Endothelial cell of umbilical vein (primary cell): ENCODE data around the gene ADM2. TPM values are rescaled to one million over a fixed set of nuclear protein-coding genes. Genes with fewer than 3 reads are reported as not detected.
A peak's percentile ranks its signal among the peaks of the same experiment; 100 is the strongest.

Experiments used
- BruUV-seq: library from RNA; stranded (reverse); fragments of 400-500 nt; replicated peaks from 2 replicates; lab custom pipeline; 2021; lab: Mats Ljungman, UMichigan
- CTCF ChIA-PET: fragments of 300-600, 350-600 bp; sonication (Branson Sonifier 250); formaldehyde crosslinking; loops from one replicate; lab custom pipeline; 2021; ENCODE audit warnings: antibody characterized with exemption, inconsistent platforms; lab: Charles Lee
- POLR2A ChIA-PET: fragments of 300-600, 350-600 bp; sonication (Branson Sonifier 250); formaldehyde crosslinking; loops from one replicate; lab custom pipeline; 2021; ENCODE audit warnings: antibody characterized with exemption, inconsistent platforms; lab: Charles Lee
- DNase-seq: peaks from one replicate; pipeline ENCODE4 v3.0.0-alpha.2; 2011; ENCODE audit warnings: low read depth, low spot score
- FAIRE-seq: peaks from 2 replicates; lab custom pipeline; 2011; peaks lifted over from hg19 to GRCh38; lab: Jason Lieb, UNC
- H2AFZ ChIP-seq: 2 replicates; pipeline ENCODE4 v1.6.0; 2012; ENCODE audit warnings: low read depth, low read length, control low read depth, inconsistent platforms
- H3K27ac ChIP-seq: 2 replicates; pipeline ENCODE4 v1.5.1; 2011; ENCODE audit warnings: low read depth, mild to moderate bottlenecking, control low read depth, low read length, moderate library complexity; ENCODE audit not compliant: insufficient read depth
- H3K27me3 ChIP-seq, 2 experiments: 2 replicates each; pipeline versions ENCODE4 v1.6.0 to v1.6.1; 2011; ENCODE audit warnings: low read length in 2 of 2, mixed read lengths in 1 of 2; ENCODE audit not compliant: control insufficient read depth in 2 of 2, insufficient read depth in 2 of 2
- H3K36me3 ChIP-seq, 2 experiments: 2 replicates in 1 of 2; 3 replicates in 1 of 2; pipeline ENCODE4 v1.5.1; 2011; ENCODE audit warnings: low read length in 2 of 2, mild to moderate bottlenecking in 1 of 2, moderate library complexity in 1 of 2; ENCODE audit not compliant: control insufficient read depth in 2 of 2, insufficient read depth in 2 of 2; ENCODE audit errors: extremely low read depth in 1 of 2
- H3K4me1 ChIP-seq: 3 replicates; pipeline ENCODE4 v1.5.1; 2011; ENCODE audit warnings: mild to moderate bottlenecking, low read length; ENCODE audit not compliant: control insufficient read depth, insufficient read depth; ENCODE audit errors: extremely low read depth
- H3K4me2 ChIP-seq: 2 replicates; pipeline ENCODE4 v1.6.1; 2011; ENCODE audit warnings: low read length, control low read depth, mixed read lengths; ENCODE audit not compliant: insufficient read depth
- H3K4me3 ChIP-seq, 3 experiments: fragments of 200-600 bp in 1 of 3; sonication (generic), shearing (Covaris generic) in 1 of 3; replicated peaks in 1 of 3; 2 replicates each; pipeline ENCODE4 v1.5.1; 2011 to 2016; ENCODE audit warnings: control low read depth in 3 of 3, low read length in 3 of 3, mild to moderate bottlenecking in 2 of 3, inconsistent platforms in 1 of 3, low read depth in 1 of 3, moderate library complexity in 1 of 3; ENCODE audit not compliant: insufficient read depth in 1 of 3
- H3K79me2 ChIP-seq: 2 replicates; pipeline ENCODE4 v1.6.0; 2012; ENCODE audit warnings: low read length, inconsistent platforms; ENCODE audit not compliant: control insufficient read depth, insufficient read depth
- H3K9ac ChIP-seq: replicated peaks from 2 replicates; pipeline ENCODE3; 2011; ENCODE audit warnings: low read length, control low read depth; ENCODE audit not compliant: insufficient read depth; ENCODE audit errors: extremely low read depth
- H3K9me1 ChIP-seq: replicated peaks from 3 replicates; pipeline ENCODE4 v1.6.0; 2011; ENCODE audit warnings: mild to moderate bottlenecking, low read length; ENCODE audit not compliant: control insufficient read depth, insufficient read depth; ENCODE audit errors: extremely low read depth
- H3K9me3 ChIP-seq: replicated peaks from 2 replicates; pipeline ENCODE4 v1.5.1; 2012; ENCODE audit warnings: low read length, inconsistent platforms; ENCODE audit not compliant: control insufficient read depth, insufficient read depth
- H4K20me1 ChIP-seq: replicated peaks from 2 replicates; pipeline ENCODE3; 2011; ENCODE audit warnings: mild to moderate bottlenecking, low read length; ENCODE audit not compliant: control insufficient read depth, insufficient read depth; ENCODE audit errors: extremely low read depth
- CTCF ChIP-seq, 2 donors: IDR thresholded peaks; 1 replicate in 1 of 2; 2 replicates in 1 of 2; pipeline ENCODE4 v1.5.1; 2011; ENCODE audit warnings: low read length in 2 of 2, mild to moderate bottlenecking in 2 of 2, moderate library complexity in 2 of 2, control low read depth in 1 of 2, inconsistent platforms in 1 of 2, low read depth in 1 of 2; ENCODE audit not compliant: insufficient read depth in 1 of 2; ENCODE audit errors: extremely low read depth in 1 of 2
- EZH2 ChIP-seq: IDR thresholded peaks from 2 replicates; pipeline ENCODE4 v1.6.1; 2012; ENCODE audit warnings: borderline replicate concordance, low read depth, mild to moderate bottlenecking, moderate library complexity, low read length, inconsistent platforms; ENCODE audit not compliant: severe bottlenecking
- JUN ChIP-seq: IDR thresholded peaks from 2 replicates; pipeline ENCODE4 v1.6.1; 2011; ENCODE audit warnings: borderline replicate concordance, low read depth; ENCODE audit not compliant: insufficient read length, insufficient read depth
- MYC ChIP-seq: IDR thresholded peaks from one replicate; pipeline ENCODE4 v1.6.1; 2011; ENCODE audit warnings: mild to moderate bottlenecking, low read depth, low read length
- POLR2A ChIP-seq: IDR thresholded peaks from 2 replicates; pipeline ENCODE4 v1.6.1; 2012; ENCODE audit warnings: low read depth, mild to moderate bottlenecking, control low read depth, low read length
- POLR2AphosphoS5 ChIP-seq: IDR thresholded peaks from 2 replicates; pipeline ENCODE4 v1.6.1; 2012; ENCODE audit warnings: low read depth, mild to moderate bottlenecking, control low read depth, low read length, moderate library complexity; ENCODE audit not compliant: insufficient read depth
- dilution Hi-C: fragments of 300-500 bp; cut with MboI; formaldehyde crosslinking; loops from one replicate; pipeline ENCODE4 v1.15.0; 2019; ENCODE audit warnings: low sequenced_read_pairs; ENCODE audit not compliant: extremely low pct_ligation_motif_present
- intact Hi-C: fragments of 100-400 bp; cut with micrococcal nuclease; formaldehyde crosslinking; loops from one replicate; pipeline ENCODE4 v1.10.0; 2022
- polyA plus RNA-seq, 4 experiments: library from polyadenylated mRNA; depleted of rRNA in 3 of 4; stranded (reverse) in 3 of 4; unstranded in 1 of 4; fragments of >200 nt; gene quantifications; 2 replicates each; pipeline versions ENCODE4 v1.2.1 to v1.2.3, GENCODE V29; 2011 to 2012; ENCODE audit warnings: missing spikeins in 1 of 4
- total RNA-seq: library from RNA; stranded (reverse); gene quantifications from 2 replicates; pipeline ENCODE4 v1.2.3, GENCODE V29; 2021

The ADM2 gene
- total and polyA plus RNA-seq, 2 donors (not counting 3 experiments of a cell fraction or from before 2014, with no cell fraction given), result 0.28 to 1.5 TPM

GRCh38 chr22:50471962-50472361, 9.4 kb upstream of the ADM2 start:
- Histone ChIP-seq H3K27ac (no peak overlapping the region), H3K79me2 (peaks cover 65% of the 10 kb centered on the region), H3K9ac (no peak overlapping the region), H3K27me3 (no peaks in the 10 kb centered on the region), H4K20me1 (peaks cover 3% of the 10 kb centered on the region), H3K9me3 (no peaks in the 10 kb centered on the region), H3K4me3 (no peak overlapping the region), H2AFZ (no peak overlapping the region), H3K4me2 (no peak overlapping the region), H3K36me3 (peaks cover 0 to 5% of the 10 kb centered on the region in 2 experiments), H3K4me1 (peaks cover 17% of the 10 kb centered on the region), H3K9me1 (no peaks in the 10 kb centered on the region)
- POLR2A ChIA-PET, result no interaction called here
- CTCF ChIA-PET, result no interaction called here
- intact Hi-C loops (no loop called here), dilution Hi-C loops (no loop called here)
- DNase-seq (no peak), FAIRE-seq (no peak)
- no TSS peak for BruUV-seq
- TF ChIP-seq JUN (no peak), POLR2A (no peak), MYC (no peak), EZH2 (no peak)

GRCh38 chr22:50473088-50473487, 8.3 kb upstream of the ADM2 start:
- FAIRE-seq, result no peak
- Histone ChIP-seq H3K27ac (no peak overlapping the region), H3K9me3 (no peaks in the 10 kb centered on the region), H3K9me1 (no peaks in the 10 kb centered on the region), H3K9ac (no peak overlapping the region), H3K4me3 (no peak overlapping the region), H3K27me3 (no peaks in the 10 kb centered on the region), H2AFZ (no peak overlapping the region), H3K4me1 (peaks cover 17% of the 10 kb centered on the region), H4K20me1 (peaks cover 3% of the 10 kb centered on the region), H3K36me3 (no peaks in the 10 kb centered on the region), H3K79me2 (peaks cover 61% of the 10 kb centered on the region), H3K4me2 (no peak overlapping the region)
- POLR2A ChIA-PET, result no interaction called here
- BruUV-seq, result no TSS peak
- DNase-seq, result no peak
- intact Hi-C loops (no loop called here), dilution Hi-C loops (no loop called here)
- CTCF ChIA-PET, result interaction anchor here (1.0 to 1.6 kb wide), 3 partner anchors 23 to 52 kb away, joined by 3 to 8 read pairs (median 5); partner anchors contain the start of genes LMF2 and SCO2
- TF ChIP-seq CTCF (IDR thresholded peaks at IDR 0.05; ENCODE audit: extremely low read depth in 1 of 2, insufficient read depth in 1 of 2, low read depth in 1 of 2, low read length in 2 of 2) (peak in 1 of 2 donors; percentile 17), POLR2AphosphoS5 (no peak)
